GM12878 (cell line): Measurements from ENCODE around the gene RPS5. TPM values are rescaled to one million over a fixed set of nuclear protein-coding genes. Genes with fewer than 3 reads are reported as not detected.

ENCODE experiments used
- EGR1 ChIP-seq, 2 experiments: IDR thresholded peaks; 1 replicate in 1 of 2; 2 replicates in 1 of 2; pipeline ENCODE4 v1.6.1; 2011 to 2012; ENCODE audit warnings: low read depth in 2 of 2, low read length in 2 of 2, borderline replicate concordance in 1 of 2, mild to moderate bottlenecking in 1 of 2, moderate library complexity in 1 of 2
- EZH2 ChIP-seq: IDR thresholded peaks from 2 replicates; pipeline ENCODE4 v1.6.1; 2012; ENCODE audit warnings: low read depth, mild to moderate bottlenecking, control low read depth, inconsistent platforms, low read length, borderline replicate concordance; ENCODE audit not compliant: control insufficient read depth
- FOXK2 ChIP-seq: fragments of 450-650 bp; IDR thresholded peaks from 2 replicates; pipeline ENCODE4 v1.6.1; 2017; ENCODE audit warnings: mild to moderate bottlenecking, moderate library complexity
- GABPA ChIP-seq: IDR thresholded peaks from 2 replicates; pipeline ENCODE4 v1.6.1; 2014; ENCODE audit warnings: antibody characterized with exemption, low read depth, mild to moderate bottlenecking, inconsistent platforms
- IRF4 ChIP-seq: IDR thresholded peaks from 2 replicates; pipeline ENCODE4 v1.6.1; 2011; ENCODE audit warnings: low read depth, low read length
- KAT2A ChIP-seq: conservative IDR thresholded peaks from 2 replicates; pipeline ENCODE4 v1.6.1; 2011; ENCODE audit warnings: low read depth, low read length; ENCODE audit not compliant: control insufficient read depth
- MEF2B ChIP-seq: fragments of 450-650 bp; IDR thresholded peaks from 2 replicates; pipeline ENCODE4 v1.6.1; 2018; ENCODE audit warnings: mild to moderate bottlenecking, moderate library complexity; ENCODE audit not compliant: partially characterized antibody, poor library complexity, severe bottlenecking
- MYC ChIP-seq: IDR thresholded peaks from 2 replicates; pipeline ENCODE4 v1.6.1; 2011; ENCODE audit warnings: mild to moderate bottlenecking, low read length, moderate library complexity, inconsistent platforms; ENCODE audit not compliant: insufficient read depth, insufficient replicate concordance, insufficient read length, severe bottlenecking
- NBN ChIP-seq: fragments of 450-650 bp; IDR thresholded peaks from 2 replicates; pipeline ENCODE4 v1.6.1; 2016
- NFYB ChIP-seq: IDR thresholded peaks from 2 replicates; pipeline ENCODE4 v1.6.1; 2011; ENCODE audit warnings: low read depth, mild to moderate bottlenecking, low read length, improper control_type of control experiment, moderate library complexity; ENCODE audit not compliant: insufficient read depth
- NR2F1 ChIP-seq: fragments of 450-650 bp; conservative IDR thresholded peaks from 2 replicates; pipeline ENCODE4 v1.6.1; 2017; ENCODE audit warnings: mild to moderate bottlenecking
- NRF1 ChIP-seq: conservative IDR thresholded peaks from 2 replicates; pipeline ENCODE4 v1.6.1; 2011; ENCODE audit warnings: mild to moderate bottlenecking, low read depth, low read length, improper control_type of control experiment
- POU2F2 ChIP-seq: IDR thresholded peaks from 3 replicates; pipeline ENCODE4 v1.6.1; 2011; ENCODE audit warnings: low read depth, mild to moderate bottlenecking, low read length, borderline replicate concordance
- RFX5 ChIP-seq: IDR thresholded peaks from 2 replicates; pipeline ENCODE4 v1.6.1; 2011; ENCODE audit warnings: low read depth, low read length, improper control_type of control experiment
- SIN3A ChIP-seq: IDR thresholded peaks from 2 replicates; pipeline ENCODE4 v1.6.1; 2012; ENCODE audit warnings: low read depth, low read length, improper control_type of control experiment
- SRF ChIP-seq, 2 experiments: IDR thresholded peaks; 2 replicates each; pipeline ENCODE4 v1.6.1; 2011; ENCODE audit warnings: low read depth in 2 of 2, low read length in 2 of 2, mild to moderate bottlenecking in 1 of 2, moderate library complexity in 1 of 2
- STAT3 ChIP-seq: IDR thresholded peaks from 2 replicates; pipeline ENCODE4 v1.6.1; 2011; ENCODE audit warnings: low read depth, low read length, improper control_type of control experiment
- ZBED1 ChIP-seq: IDR thresholded peaks from 2 replicates; pipeline ENCODE4 v1.6.1; 2016; ENCODE audit warnings: borderline replicate concordance
- polyA plus RNA-seq, 11 experiments: library from polyadenylated mRNA; depleted of rRNA in 4 of 11; unstranded in 6 of 11; stranded (reverse) in 5 of 11; fragments of >200 nt; fragmentation: Nextera tagmentation in 4 of 11; fragmentation: Illumina TruSeq in 1 of 11; extraction: Ambion mirVana in 4 of 11; extraction: Trizol in 1 of 11; gene quantifications; 1 replicate in 1 of 11; 2 replicates in 10 of 11; pipeline versions ENCODE4 v1.2.1 to v1.2.3, GENCODE V29; 2011 to 2016; ENCODE audit warnings: inconsistent platforms in 2 of 11, missing spikeins in 2 of 11, low read depth in 1 of 11
- total RNA-seq, 4 experiments: library from RNA; depleted of rRNA in 3 of 4; stranded (reverse); fragments of >200 nt in 3 of 4; fragmentation: Illumina TruSeq in 1 of 4; extraction: Trizol in 1 of 4; gene quantifications; 2 replicates each; pipeline versions ENCODE4 v1.2.1 to v1.2.3, GENCODE V29; 2013 to 2021
- TF ChIP-seq, protein P1 (sequence below), 3 experiments: IDR thresholded peaks in 2 of 3; conservative IDR thresholded peaks in 1 of 3; 2 replicates each; pipeline ENCODE4 v1.5.1; 2011; ENCODE audit warnings: low read depth in 3 of 3, low read length in 3 of 3, mild to moderate bottlenecking in 3 of 3, control low read depth in 2 of 3, moderate library complexity in 2 of 3, inconsistent platforms in 1 of 3, mixed read lengths in 1 of 3; ENCODE audit not compliant: control insufficient read depth in 2 of 3, insufficient read depth in 1 of 3; ENCODE audit errors: extremely low read depth in 1 of 3
- TF ChIP-seq, protein P2 (sequence below): IDR thresholded peaks from 2 replicates; pipeline ENCODE4 v1.6.1; 2011; ENCODE audit warnings: low read depth, mild to moderate bottlenecking, low read length, moderate library complexity, borderline replicate concordance; ENCODE audit errors: extremely low read depth
- TF ChIP-seq, protein P3 (sequence below): fragments of 450-650 bp; IDR thresholded peaks from 2 replicates; pipeline ENCODE4 v1.6.1; 2018; ENCODE audit warnings: mild to moderate bottlenecking, low read depth, moderate library complexity; ENCODE audit not compliant: partially characterized antibody
- TF ChIP-seq, protein P4 (sequence below): fragments of 150-350 bp; IDR thresholded peaks from 2 replicates; pipeline ENCODE4 v1.6.1; 2014; ENCODE audit warnings: mild to moderate bottlenecking, low read depth, low read length

The RPS5 gene
- total and polyA plus RNA-seq, 10 of the 15 experiments (the other 5 are each of a cell fraction or from before 2014, with no cell fraction given): 1,284 to 3,652 (median 1,922) TPM

DNA sequence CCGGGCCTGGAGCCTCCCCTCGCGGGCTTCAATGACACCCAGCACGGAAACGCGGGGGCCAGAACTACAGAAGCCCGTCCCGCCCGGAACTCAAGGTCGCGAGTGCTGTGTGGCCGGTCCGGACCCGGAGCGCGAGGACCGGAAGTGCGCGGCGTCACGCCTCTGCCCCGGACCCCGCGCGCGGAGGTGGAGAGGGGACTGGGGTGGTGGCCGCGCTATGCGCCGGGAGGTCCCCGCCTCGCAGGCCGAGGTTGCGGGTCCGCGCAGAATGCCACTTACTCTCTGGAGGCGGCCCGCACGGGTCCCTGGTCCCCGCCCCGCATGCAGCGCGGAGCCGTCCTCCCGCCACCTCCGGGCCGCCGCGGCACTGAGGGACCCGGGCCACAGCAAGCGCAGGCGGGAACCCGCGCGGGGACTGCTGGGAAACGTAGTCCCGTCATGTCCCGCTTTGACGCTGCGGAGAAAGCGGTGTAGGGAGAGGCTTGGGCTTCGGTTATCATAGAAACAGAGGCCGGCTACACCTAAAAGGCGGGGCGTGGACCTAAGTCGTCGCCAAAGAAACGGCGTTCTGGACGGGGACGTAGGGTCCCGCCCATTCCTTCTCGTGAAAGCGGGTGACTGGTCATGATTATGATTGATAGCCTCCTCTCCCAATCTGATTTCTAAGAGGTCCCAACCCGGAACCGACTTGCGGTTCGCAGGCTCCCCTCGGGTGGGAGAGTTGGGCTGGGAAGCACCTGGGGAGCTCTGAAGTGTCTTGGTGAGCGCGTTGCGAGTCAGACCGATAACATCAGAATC is 6.2 kb upstream of the RPS5 start, which contains the start of gene ZNF837 (continued):
- TF ChIP-seq, protein P1, sequence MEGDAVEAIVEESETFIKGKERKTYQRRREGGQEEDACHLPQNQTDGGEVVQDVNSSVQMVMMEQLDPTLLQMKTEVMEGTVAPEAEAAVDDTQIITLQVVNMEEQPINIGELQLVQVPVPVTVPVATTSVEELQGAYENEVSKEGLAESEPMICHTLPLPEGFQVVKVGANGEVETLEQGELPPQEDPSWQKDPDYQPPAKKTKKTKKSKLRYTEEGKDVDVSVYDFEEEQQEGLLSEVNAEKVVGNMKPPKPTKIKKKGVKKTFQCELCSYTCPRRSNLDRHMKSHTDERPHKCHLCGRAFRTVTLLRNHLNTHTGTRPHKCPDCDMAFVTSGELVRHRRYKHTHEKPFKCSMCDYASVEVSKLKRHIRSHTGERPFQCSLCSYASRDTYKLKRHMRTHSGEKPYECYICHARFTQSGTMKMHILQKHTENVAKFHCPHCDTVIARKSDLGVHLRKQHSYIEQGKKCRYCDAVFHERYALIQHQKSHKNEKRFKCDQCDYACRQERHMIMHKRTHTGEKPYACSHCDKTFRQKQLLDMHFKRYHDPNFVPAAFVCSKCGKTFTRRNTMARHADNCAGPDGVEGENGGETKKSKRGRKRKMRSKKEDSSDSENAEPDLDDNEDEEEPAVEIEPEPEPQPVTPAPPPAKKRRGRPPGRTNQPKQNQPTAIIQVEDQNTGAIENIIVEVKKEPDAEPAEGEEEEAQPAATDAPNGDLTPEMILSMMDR (IDR thresholded peaks at IDR 0.05 in 2 of 3, conservative IDR thresholded peaks at IDR 0.05 in 1 of 3; ENCODE audit: control insufficient read depth in 2 of 3, extremely low read depth in 1 of 3, insufficient read depth in 1 of 3, low read depth in 3 of 3, low read length in 3 of 3): no peak
- no peak for TF ChIP-seq NRF1
- peak; percentile 85 to 88 for TF ChIP-seq EGR1 (IDR thresholded peaks at IDR 0.05; ENCODE audit: borderline replicate concordance in 1 of 2, low read depth in 2 of 2, low read length in 2 of 2)
- TF ChIP-seq EZH2: no peak
- peak; percentile 92 for TF ChIP-seq NFYB
- TF ChIP-seq, protein P2, sequence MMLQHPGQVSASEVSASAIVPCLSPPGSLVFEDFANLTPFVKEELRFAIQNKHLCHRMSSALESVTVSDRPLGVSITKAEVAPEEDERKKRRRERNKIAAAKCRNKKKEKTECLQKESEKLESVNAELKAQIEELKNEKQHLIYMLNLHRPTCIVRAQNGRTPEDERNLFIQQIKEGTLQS: no peak
- TF ChIP-seq MEF2B: peak; percentile 56
- TF ChIP-seq MYC: peak; percentile 70
- TF ChIP-seq IRF4: 0 out of 2 replicates have a peak, but pooled peaks have one; percentile 52
- no peak for TF ChIP-seq KAT2A
- TF ChIP-seq, protein P3, sequence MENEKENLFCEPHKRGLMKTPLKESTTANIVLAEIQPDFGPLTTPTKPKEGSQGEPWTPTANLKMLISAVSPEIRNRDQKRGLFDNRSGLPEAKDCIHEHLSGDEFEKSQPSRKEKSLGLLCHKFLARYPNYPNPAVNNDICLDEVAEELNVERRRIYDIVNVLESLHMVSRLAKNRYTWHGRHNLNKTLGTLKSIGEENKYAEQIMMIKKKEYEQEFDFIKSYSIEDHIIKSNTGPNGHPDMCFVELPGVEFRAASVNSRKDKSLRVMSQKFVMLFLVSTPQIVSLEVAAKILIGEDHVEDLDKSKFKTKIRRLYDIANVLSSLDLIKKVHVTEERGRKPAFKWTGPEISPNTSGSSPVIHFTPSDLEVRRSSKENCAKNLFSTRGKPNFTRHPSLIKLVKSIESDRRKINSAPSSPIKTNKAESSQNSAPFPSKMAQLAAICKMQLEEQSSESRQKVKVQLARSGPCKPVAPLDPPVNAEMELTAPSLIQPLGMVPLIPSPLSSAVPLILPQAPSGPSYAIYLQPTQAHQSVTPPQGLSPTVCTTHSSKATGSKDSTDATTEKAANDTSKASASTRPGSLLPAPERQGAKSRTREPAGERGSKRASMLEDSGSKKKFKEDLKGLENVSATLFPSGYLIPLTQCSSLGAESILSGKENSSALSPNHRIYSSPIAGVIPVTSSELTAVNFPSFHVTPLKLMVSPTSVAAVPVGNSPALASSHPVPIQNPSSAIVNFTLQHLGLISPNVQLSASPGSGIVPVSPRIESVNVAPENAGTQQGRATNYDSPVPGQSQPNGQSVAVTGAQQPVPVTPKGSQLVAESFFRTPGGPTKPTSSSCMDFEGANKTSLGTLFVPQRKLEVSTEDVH: peak; percentile 54
- TF ChIP-seq FOXK2: peak; percentile 39; the same call in 1 of the 2 replicates
- peak; percentile 92 for TF ChIP-seq NR2F1
- TF ChIP-seq SRF (IDR thresholded peaks at IDR 0.05; ENCODE audit: low read depth in 2 of 2, low read length in 2 of 2): peak; percentile 65 to 92
- peak; percentile 51; the same call in 1 of the 2 replicates for TF ChIP-seq ZBED1
- peak; percentile 81 for TF ChIP-seq POU2F2
- no peak for TF ChIP-seq RFX5
- peak; percentile 58; the same call in 1 of the 2 replicates for TF ChIP-seq SIN3A
- TF ChIP-seq, protein P4, sequence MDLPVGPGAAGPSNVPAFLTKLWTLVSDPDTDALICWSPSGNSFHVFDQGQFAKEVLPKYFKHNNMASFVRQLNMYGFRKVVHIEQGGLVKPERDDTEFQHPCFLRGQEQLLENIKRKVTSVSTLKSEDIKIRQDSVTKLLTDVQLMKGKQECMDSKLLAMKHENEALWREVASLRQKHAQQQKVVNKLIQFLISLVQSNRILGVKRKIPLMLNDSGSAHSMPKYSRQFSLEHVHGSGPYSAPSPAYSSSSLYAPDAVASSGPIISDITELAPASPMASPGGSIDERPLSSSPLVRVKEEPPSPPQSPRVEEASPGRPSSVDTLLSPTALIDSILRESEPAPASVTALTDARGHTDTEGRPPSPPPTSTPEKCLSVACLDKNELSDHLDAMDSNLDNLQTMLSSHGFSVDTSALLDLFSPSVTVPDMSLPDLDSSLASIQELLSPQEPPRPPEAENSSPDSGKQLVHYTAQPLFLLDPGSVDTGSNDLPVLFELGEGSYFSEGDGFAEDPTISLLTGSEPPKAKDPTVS: 0 out of 2 replicates have a peak, but pooled peaks have one; percentile 71
- TF ChIP-seq STAT3: no peak
- TF ChIP-seq GABPA: peak; percentile 98
- peak; percentile 64; the same call in 1 of the 2 replicates for TF ChIP-seq NBN
